ENCODE data around the gene TMEM108.

DNA sequence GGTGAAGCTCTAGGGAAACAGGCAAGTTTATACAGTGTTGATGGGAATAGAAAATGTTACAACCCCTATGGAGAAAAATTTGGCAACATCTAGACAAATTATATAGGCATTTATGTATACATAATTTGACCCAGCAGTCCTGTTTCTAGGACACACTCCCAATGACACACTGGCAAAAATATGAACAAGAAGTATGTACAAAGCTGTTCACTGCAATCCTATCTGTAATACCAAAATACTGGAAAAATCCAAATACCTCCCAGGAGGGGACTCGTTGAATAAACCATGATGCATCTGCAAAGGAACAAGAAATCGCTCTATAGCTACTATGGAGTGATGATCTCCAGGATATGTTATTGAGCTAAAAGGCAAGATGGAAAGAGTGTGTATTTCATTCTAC, 370.2 kb downstream of the TMEM108 start:
- TF ChIP-seq GATA2 (IDR thresholded peaks at IDR 0.05; ENCODE audit: low read depth, low read length): no peak
- no peak for TF ChIP-seq GATA3 (IDR thresholded peaks at IDR 0.05; ENCODE audit: low read depth, low read length)

Measured in SH-SY5Y (cell line).